Stimulated activated CD4-positive, alpha-beta T cell treated with anti-CD3 and anti-CD28 coated beads, Interleukin-2, amount 100 ng/mL, for 4 hours (primary cell): ENCODE data around the gene TGM4.
"Not testable (repeated sequence)": the region's sequence is repeated elsewhere in the genome, so short reads cannot be mapped to it uniquely, and the experiment has no call there.

Experiments used
- DNase-seq: peaks from one replicate; pipeline ENCODE4 v3.0.0-alpha.2; 2020; ENCODE audit warnings: low read depth

The TGM4 gene

GRCh38 chr3:44915702-44916438 is 41.5 kb downstream of the TGM4 start:
- no peak for DNase-seq

GRCh38 chr3:44918087-44918486 is 43.7 kb downstream of the TGM4 start:
- DNase-seq: no peak

- DNase-seq: no peak
These were observed 44.2 kb downstream of the TGM4 start for GRCh38 chr3:44918581-44918980.

GRCh38 chr3:44920081-44920480 is 45.7 kb downstream of the TGM4 start:
- no peak for DNase-seq

- no peak for DNase-seq
These were observed 49.4 kb downstream of the TGM4 start for GRCh38 chr3:44923632-44924456.

- no peak for DNase-seq
These were observed 50.2 kb downstream of the TGM4 start for GRCh38 chr3:44924457-44925084.

- no peak for DNase-seq
These were observed 51.8 kb downstream of the TGM4 start for GRCh38 chr3:44926172-44926571.

GRCh38 chr3:44926921-44927320 is 52.5 kb downstream of the TGM4 start:
- no peak for DNase-seq

- DNase-seq: no peak
These were observed 53.0 kb downstream of the TGM4 start for GRCh38 chr3:44927371-44927770.

- DNase-seq: no peak
These were observed 55.4 kb downstream of the TGM4 start for GRCh38 chr3:44929782-44930181.

- no peak for DNase-seq
These were observed 56.5 kb downstream of the TGM4 start for GRCh38 chr3:44930911-44931310.

GRCh38 chr3:44931791-44932190 is 57.4 kb downstream of the TGM4 start:
- DNase-seq: no peak

GRCh38 chr3:44932271-44932670 is 57.9 kb downstream of the TGM4 start:
- no peak for DNase-seq

- no peak for DNase-seq
These were observed 58.9 kb downstream of the TGM4 start for GRCh38 chr3:44932986-44933944.

- DNase-seq: no peak
These were observed 65.2 kb downstream of the TGM4 start for GRCh38 chr3:44939581-44940036.

GRCh38 chr3:44942202-44942921 is 68.0 kb downstream of the TGM4 start:
- no peak for DNase-seq

- no peak for DNase-seq
These were observed 73.8 kb downstream of the TGM4 start for GRCh38 chr3:44948239-44948638.

- not testable (repeated sequence) for DNase-seq
These were observed 75.4 kb downstream of the TGM4 start for GRCh38 chr3:44949770-44950169.

- no peak for DNase-seq
These were observed 75.9 kb downstream of the TGM4 start for GRCh38 chr3:44950275-44950734.

GRCh38 chr3:44952689-44953088 is 78.3 kb downstream of the TGM4 start:
- DNase-seq: no peak

GRCh38 chr3:44954304-44954703 is 79.9 kb downstream of the TGM4 start:
- DNase-seq: no peak
